ENCODE data around the gene ARMC12. TPM values are rescaled to one million over a fixed set of nuclear protein-coding genes. Genes with fewer than 3 reads are reported as not detected.

ARMC12 gene
- total and polyA plus RNA-seq, 2 of the 4 experiments (the other 2 are of a cell fraction) = 0.18 to 0.74 TPM

DNA sequence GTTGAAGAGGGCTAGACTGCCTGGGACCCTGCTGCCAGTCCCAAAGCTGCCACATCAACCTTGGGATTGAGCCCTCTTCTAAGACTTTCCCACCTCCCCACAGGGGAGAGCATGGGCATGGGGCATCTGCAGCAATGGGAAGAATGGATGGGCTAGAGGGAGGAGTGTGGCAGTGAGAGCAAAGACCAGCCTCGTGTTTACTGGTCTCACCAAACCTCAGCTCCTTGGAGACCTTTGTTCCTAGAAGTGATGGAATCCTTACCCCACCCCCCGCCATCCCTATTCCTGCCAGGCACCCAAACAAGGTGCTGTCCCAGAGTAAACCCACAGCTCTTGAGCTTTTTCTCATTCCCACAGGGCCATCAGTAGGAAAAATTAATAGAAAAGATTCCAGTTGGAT, 20.0 kb upstream of the ARMC12 start:
- H3K4me2 ChIP-seq (ENCODE audit: low read depth, low read length) = no peak overlapping the region
- H3K9me1 ChIP-seq (ENCODE audit: insufficient read depth, low read length) = peaks cover 11% of the 10 kb centered on the region
- intact Hi-C loops (cut with micrococcal nuclease) (no loop called here), dilution Hi-C loops (cut with HindIII; ENCODE audit: low sequenced_read_pairs, unreplicated experiment) (no loop called here), in situ Hi-C loops (cut with MboI; ENCODE audit: low sequenced_read_pairs) (no loop called here)
- ATAC-seq (ENCODE audit: low read depth) = no peak
- H3K4me3 ChIP-seq (ENCODE audit: insufficient read depth, low read depth, low read length) = no peak overlapping the region
- peaks cover 4% of the 10 kb centered on the region; the same call in 1 of the 2 replicates for H3K27me3 ChIP-seq (ENCODE audit: control insufficient read depth, insufficient read depth, low read length)
- peaks cover 19% of the 10 kb centered on the region for H3K4me1 ChIP-seq (ENCODE audit: control insufficient read depth, insufficient read depth, low read length)
- H2AK5ac ChIP-seq (ENCODE audit: low read depth, low read length) = no peak overlapping the region
- WGBS, 2 experiments (ENCODE audit: extremely low coverage in 2 of 2, insufficient read length in 1 of 2) = no CpG with 5 or more reads among the region's 2 CpGs
- ChIA-PET CTCF (no interaction called here), POLR2A (ENCODE audit: unreplicated experiment) (no interaction called here)
- H4K8ac ChIP-seq (ENCODE audit: low read depth in 2 of 2, low read length in 2 of 2) = no peak overlapping the region
- no peaks in the 10 kb centered on the region for H3K9me3 ChIP-seq (ENCODE audit: control insufficient read depth, insufficient read depth, low read length)
- H3K27ac ChIP-seq (ENCODE audit: insufficient read depth, low read length) = no peak overlapping the region
- H4K91ac ChIP-seq (ENCODE audit: insufficient read depth, low read depth, low read length) = no peak overlapping the region
- no peak for DNase-seq
- no peak overlapping the region for H2AK9ac ChIP-seq (replicated peaks; ENCODE audit: low read depth, low read length, poor library complexity)
- no peaks in the 10 kb centered on the region for H3K36me3 ChIP-seq (ENCODE audit: control insufficient read depth, insufficient read depth, low read length)
- H2AFZ ChIP-seq (replicated peaks; ENCODE audit: low read length, poor library complexity) = no peak overlapping the region
- TF ChIP-seq RCOR1 (IDR thresholded peaks at IDR 0.05; ENCODE audit: insufficient replicate concordance, low read length) (no peak), ELK1 (IDR thresholded peaks at IDR 0.05; ENCODE audit: borderline replicate concordance, low read depth, low read length) (no peak), MAFK (IDR thresholded peaks at IDR 0.05; ENCODE audit: low read depth, low read length) (no peak), CTCF (conservative IDR thresholded peaks at IDR 0.05; ENCODE audit: low read depth, low read length) (no peak), CEBPB (IDR thresholded peaks at IDR 0.05; ENCODE audit: low read depth, low read length) (no peak), FOS (IDR thresholded peaks at IDR 0.05; ENCODE audit: low read depth, low read length) (no peak), MXI1 (IDR thresholded peaks at IDR 0.05; ENCODE audit: borderline replicate concordance, low read depth, low read length) (no peak)
- H3K18ac ChIP-seq (ENCODE audit: low read depth, low read length) = no peak overlapping the region
- no peak overlapping the region for H3K4ac ChIP-seq (ENCODE audit: low read depth, low read length)
- no peak overlapping the region for H2BK20ac ChIP-seq (ENCODE audit: low read depth, low read length)
- H3K23ac ChIP-seq (ENCODE audit: low read depth, low read length) = no peak overlapping the region
- H4K5ac ChIP-seq (ENCODE audit: low read depth, low read length) = no peak overlapping the region
- H2BK15ac ChIP-seq (ENCODE audit: low read depth, low read length) = no peak overlapping the region
- no peaks in the 10 kb centered on the region for H4K20me1 ChIP-seq (ENCODE audit: insufficient read depth, low read length)
- peaks cover 0 to 8% of the 10 kb centered on the region in 2 experiments; a peak in 1 of 4 replicates for H3K79me1 ChIP-seq (ENCODE audit: low read depth in 1 of 2, low read length in 2 of 2)
- H3K14ac ChIP-seq (replicated peaks; ENCODE audit: low read depth, low read length) = no peak overlapping the region
- H3K9ac ChIP-seq (ENCODE audit: low read depth, low read length) = no peak overlapping the region
- BruUV-seq (replicated peaks) = no TSS peak
- H3K56ac ChIP-seq (ENCODE audit: extremely low read depth, insufficient read depth, low read length) = no peak overlapping the region
- H2BK120ac ChIP-seq (ENCODE audit: low read depth, low read length) = no peak overlapping the region
- H2BK5ac ChIP-seq (ENCODE audit: low read depth, low read length, poor library complexity, severe bottlenecking) = no peak overlapping the region
